GM21576 (cell line): Measurements from ENCODE around the gene ACOX3.
"Not testable (repeated sequence)": the region's sequence is repeated elsewhere in the genome, so short reads cannot be mapped to it uniquely, and the experiment has no call there.

Source experiments
- ATAC-seq: cut with Tn5 transposase; IDR thresholded peaks from one replicate; pipeline ENCODE4 v1.9.1; 2021; ENCODE audit warnings: mild to moderate bottlenecking, moderate library complexity; ENCODE audit not compliant: unreplicated experiment

The ACOX3 gene

DNA sequence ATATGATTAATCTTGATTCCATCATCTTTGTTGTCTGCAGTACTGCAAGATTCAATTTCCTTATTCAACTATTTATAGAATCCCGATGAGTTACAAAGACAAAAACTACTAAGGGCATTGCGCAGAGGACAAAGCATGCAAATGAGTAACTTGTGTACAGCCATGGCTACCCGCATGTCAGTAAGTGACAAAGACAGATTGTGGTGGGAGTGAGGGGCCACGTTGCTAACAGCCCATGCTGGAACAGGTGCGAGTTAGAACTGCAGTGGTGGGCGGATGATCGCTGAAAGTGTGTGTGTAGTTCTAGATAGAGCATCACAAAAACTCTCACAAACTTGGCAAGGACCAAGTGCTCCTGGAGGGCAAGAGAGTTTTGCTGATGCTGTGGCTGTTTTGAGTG lies 49.5 kb downstream of the ACOX3 start:
- no peak for ATAC-seq

DNA sequence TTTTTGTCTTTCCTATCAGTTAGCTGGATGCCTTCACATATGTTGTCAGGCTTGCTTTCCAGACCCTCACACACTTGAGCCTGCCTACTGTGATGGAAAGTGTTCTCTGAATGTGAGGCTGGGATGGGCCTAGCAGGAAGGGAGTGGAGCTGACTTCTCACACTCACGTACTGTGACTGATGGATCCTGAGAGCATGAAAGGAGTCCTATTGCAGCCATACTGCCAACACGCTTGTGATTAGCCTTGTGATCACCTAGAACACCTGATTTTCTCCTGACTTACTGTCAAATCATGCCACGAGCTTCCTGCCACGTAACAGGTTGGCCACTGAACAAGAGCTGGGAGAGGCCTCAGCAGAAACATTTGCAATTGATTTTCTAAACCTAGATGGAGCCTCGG lies 49.9 kb downstream of the ACOX3 start:
- ATAC-seq: no peak

DNA sequence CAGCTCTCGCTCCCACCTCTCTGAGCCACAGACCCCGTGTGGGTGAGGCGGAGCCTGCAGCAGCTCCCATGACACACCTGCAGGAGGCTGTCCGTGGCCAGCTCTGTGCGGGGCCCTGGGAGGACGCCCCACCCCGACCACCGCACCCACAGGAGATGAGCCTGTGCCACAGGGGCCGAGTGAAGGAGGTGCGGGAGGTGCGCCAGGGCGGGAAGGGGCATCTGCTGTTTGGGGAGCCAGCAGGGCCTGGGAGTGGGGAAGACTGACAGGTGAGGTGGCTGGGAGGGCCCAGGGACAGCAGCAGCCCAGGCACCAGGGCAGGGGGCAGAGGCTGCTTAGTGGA lies 52.0 kb downstream of the ACOX3 start:
- ATAC-seq: no peak

DNA sequence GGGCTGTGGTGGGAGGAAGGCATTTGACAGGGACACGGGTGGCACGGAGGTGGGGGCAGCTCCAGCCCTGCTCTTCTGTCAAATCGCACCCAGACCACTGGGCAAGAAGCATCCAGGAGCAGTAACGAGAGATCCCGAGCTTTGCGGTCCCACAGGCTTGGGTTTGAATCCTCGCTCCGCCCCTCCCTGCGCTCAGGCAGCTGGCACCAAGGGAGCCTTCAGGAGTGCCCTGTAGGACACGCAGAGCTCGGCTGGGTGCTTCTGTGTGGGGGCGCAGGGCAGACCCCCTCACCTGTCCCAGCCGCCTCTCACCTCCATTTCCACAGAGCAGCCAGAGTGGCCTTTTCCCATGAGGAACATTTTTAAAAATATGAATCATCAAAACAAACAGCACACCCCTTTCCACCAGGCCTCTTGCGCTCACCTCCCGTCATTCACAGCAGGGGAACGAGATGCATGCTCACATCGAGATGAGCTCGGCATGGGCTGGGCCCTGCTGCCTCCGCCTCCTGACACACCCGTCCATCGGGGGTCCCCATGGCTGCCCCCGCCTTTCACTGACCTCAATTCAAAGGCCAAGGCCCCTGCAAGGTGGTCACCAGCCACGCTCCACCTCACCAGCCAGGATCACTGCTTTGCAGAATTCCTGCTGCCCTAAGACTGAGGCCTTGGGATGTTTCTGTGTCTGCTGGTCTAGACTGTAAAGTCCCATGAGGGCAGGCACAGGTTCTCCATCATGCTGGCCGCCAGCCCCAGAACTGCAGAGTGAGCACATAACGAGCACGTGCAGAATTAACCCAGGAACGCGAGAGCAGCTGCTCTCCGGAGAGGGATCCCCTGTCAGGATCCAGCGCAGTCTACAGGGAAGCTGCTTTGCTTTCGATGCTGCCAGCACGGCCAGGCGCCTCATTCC lies 52.7 kb downstream of the ACOX3 start:
- no peak for ATAC-seq

GRCh38 chr4:8387194-8387593 lies 53.3 kb downstream of the ACOX3 start:
- no peak for ATAC-seq

- no peak for ATAC-seq
Measured at GRCh38 chr4:8386731-8387130, 53.8 kb downstream of the ACOX3 start.

DNA sequence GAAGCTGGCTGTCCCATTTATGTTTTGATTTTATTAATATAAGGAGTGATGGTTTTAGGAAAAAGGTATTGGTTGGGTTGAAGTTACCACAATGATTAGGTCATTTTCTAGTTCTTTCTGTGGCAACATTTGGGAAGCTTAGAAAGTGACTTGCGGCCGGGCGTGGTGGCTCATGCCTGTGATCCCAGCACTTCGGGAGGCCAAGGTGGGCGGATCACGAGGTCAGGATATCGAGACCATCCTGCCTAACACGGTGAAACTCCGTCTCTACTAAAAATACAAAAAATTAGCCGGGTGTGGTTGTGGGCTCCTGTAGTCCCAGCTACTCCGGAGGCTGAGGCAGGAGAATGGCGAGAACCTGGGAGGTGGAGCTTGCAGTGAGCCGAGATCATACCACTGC lies 54.4 kb downstream of the ACOX3 start:
- ATAC-seq: not testable (repeated sequence)

- ATAC-seq: no peak
Measured at GRCh38 chr4:8385611-8386010, 54.9 kb downstream of the ACOX3 start.

- no peak for ATAC-seq
Measured at GRCh38 chr4:8385106-8385505, 55.4 kb downstream of the ACOX3 start.

- ATAC-seq: no peak
Measured at GRCh38 chr4:8384397-8385060, 56.0 kb downstream of the ACOX3 start.

- ATAC-seq: no peak
Measured at GRCh38 chr4:8383451-8384160, 56.9 kb downstream of the ACOX3 start.

DNA sequence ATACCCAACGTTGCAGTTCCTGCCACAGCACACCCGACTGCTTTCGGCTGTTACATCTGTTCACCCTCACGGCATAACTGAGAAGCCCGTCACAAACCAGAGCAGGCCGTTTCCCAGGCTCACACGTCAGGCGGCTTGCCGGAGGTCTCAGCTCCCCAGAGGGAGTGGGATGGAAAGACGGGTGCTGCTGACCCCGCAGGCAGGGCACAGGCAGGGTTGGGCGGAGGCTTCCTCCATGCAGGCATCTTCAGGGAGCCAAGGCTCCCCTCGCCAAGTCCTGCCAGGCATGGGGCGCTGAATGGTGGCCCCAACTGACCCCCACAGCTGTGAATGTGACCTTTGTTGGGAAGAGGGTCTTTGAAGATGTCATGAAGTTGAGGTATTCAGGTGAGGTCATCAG lies 57.5 kb downstream of the ACOX3 start:
- ATAC-seq: no peak

- ATAC-seq: no peak
Measured at GRCh38 chr4:8381814-8382581, 58.5 kb downstream of the ACOX3 start.

DNA sequence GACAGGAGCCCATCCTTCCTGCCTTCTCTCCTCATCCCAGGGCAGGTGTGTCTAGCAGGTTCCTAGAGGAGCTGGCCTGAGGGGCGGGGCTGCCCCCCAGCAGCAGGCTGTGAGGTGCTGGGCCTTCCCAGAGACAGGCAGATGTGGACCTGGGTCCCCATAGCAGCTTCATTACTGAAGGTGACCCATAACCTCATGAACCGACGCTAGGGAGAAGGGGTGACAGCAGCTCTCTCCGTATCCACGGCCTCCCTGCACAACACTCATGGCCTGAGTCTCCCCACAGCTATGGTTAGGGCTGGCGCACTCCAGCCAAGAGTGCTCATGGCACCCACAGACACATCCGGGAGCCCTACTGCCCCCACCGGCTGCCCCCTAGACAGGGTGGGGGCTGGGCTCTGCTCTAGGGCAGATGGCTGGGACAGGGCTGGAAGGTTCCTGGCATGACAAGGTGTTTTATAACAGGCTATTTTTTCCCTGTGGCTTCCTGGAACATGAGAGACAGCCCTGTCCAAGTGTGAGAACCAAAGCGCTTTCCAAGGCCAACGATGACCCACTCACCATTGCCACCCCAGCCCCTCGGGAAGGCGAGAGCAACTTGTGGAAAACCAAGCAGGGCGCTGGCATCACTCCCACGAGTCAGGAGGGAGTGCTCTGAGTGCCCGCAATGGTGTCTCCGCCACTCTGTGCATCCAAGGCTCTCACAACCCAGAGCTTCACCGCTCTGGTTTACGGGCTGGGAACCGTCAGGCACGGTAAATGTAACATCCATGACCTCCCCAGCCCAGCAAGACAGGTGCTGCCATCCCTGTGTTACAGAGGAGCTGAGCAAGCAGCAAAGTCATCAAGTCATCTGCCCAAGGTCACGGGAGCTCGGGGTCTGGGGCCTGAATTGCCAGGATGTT lies 59.8 kb downstream of the ACOX3 start:
- no peak for ATAC-seq

DNA sequence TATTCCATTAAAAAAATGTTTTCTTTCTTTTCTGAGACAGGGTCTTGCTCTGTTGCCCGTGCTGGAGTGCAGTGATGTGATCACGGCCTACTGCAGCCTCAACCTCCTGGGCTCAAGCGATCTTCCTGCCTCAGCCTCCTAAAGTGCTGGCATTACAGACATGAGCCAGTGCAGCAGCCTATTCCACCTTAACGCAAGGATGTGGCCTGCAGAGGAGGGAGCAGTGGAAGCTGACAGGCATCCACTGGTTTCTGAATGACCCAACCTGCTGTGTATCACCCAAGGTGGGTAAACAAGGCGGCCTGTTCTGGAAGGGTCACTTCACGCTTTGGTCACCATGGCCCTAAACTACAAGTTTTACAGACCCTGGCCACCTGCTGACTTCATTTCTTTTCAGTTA lies 60.8 kb downstream of the ACOX3 start:
- no peak for ATAC-seq

DNA sequence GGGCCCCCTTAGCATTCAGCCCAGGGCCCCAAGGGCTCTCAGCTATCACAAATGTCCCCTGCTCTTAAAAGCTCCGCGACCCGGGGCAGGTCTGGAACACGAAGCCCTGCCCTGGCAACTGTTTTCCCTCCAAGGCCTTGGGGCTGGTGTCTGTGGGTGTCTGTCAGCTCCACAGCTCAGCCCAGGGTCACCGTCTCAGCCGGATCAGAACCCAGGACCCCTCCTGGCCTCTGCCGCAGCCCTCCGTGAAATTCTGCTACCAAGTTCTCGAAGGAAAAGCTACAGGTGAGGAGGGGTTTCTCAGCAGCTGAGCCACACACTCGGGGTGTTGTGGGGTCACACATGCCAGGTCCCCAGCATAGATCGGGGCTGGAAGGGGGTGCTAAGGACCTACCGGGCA lies 61.2 kb downstream of the ACOX3 start:
- no peak for ATAC-seq

DNA sequence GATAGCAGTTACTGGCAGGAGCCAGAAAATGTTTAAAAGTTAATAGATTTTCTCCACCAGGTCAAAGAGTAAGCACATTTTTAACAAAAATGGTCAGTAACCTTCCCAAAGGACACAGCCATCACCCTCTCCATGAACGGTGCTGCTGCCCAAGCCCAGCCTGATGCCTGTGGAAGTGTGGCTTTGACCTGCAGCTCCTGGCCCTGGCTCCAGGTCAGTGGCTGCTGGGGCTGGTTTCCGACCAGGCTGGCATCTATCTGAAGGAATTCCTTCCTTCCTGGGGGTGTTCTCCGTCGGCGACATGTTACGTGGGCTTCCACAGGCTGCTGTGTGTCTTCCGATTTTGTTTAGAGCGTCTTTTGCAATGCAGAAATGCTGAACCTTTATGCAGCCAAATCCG lies 61.7 kb downstream of the ACOX3 start:
- ATAC-seq: no peak

DNA sequence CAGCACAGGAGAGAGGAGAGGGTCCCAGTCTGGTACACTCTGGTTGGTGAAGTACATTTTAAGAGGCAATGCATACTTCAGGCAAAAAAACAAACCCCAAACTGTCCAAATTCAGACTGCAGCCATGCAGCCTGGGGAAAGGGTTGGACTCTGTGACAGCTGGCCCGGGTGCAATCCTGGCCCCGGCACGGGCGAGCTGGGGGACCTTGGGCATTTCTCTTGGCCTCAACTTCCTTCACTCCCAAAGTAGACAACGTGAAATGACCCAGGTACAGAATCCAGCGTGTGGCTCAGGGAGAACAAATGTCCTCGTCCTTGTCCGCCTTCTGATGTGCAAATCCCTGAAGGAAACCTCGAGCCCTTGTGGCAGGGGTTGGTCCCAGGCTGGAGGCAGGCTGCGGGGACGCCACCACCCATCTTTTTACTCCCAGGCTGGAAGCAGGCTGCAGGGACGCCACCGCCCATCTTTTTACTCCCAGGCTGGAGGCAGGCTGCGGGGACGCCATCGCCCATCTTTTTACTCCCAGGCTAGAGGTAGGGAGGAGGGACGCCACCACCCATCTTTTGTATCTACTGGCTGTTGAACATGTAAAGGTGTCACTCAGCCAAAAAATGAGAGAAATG lies 62.3 kb downstream of the ACOX3 start:
- ATAC-seq: no peak
